ENCODE data around the gene ZNF581. TPM values are rescaled to one million over a fixed set of nuclear protein-coding genes. Genes with fewer than 3 reads are reported as not detected.

ZNF581 gene, protein sequence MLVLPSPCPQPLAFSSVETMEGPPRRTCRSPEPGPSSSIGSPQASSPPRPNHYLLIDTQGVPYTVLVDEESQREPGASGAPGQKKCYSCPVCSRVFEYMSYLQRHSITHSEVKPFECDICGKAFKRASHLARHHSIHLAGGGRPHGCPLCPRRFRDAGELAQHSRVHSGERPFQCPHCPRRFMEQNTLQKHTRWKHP
- total RNA-seq = 10 to 100 TPM; 10.7 to 16.8 (median 16.7) TPM

DNA sequence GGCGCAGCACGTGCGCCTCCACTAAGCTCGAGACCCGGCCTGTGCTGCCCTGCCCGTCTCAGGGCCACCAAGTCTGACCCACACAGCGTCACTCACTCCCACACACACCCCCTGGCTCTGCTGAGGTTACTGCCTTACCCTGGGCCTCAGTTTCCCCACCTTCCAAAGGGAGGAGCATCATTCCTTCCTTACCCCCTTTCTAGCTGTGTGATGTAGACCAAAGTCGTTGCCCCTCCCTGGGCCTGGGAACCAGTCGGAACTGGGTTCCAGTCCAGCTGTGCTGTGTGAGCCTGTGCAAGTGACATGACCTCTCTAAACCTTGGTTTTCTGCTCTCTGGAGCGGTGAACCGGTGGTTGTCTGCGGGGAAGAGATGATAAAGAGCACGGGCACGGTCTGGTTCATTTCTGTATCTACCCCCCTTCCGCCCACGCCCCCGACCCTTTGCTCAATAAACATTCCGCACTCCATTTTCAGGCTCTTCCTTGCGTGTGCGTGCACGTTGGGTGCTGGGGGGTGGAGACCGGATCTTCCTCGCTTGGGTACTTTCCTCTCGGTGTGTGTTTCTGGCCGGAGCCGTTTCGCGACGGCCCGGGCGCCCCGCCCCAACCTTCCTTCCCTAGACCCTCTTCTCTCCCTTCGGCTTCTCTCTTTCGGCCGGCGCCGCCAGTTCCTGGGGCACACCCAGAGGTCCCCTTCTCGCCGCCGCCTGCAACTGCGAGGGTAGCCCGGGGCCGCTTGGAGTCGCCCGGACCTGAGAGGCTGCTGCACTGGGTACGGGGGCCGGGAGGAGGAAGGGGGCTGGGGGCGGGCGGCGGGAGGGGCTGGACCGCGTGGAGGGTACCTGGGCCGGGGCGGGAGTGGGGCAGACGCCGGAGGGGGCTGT is at the start of gene ZNF581:
ZNF581 (plus strand) TSS at position 647 of the 884 bp plus-strand sequence. CDS start 923 bp downstream, outside the sequence.
- H3K4me3 ChIP-seq = peak within 1 kb of the TSS; percentile 90 to 99 (median 93)
- peak in 1 of 2 donors; percentile 72 for DNase-seq (ENCODE audit: low spot score in 2 of 2)
- no peaks in the 10 kb centered on the region for H3K27me3 ChIP-seq
- H3K9me3 ChIP-seq = no peaks in the 10 kb centered on the region
- H3K27ac ChIP-seq = peak within 1 kb of the TSS; percentile 94 to 98
- peak; percentile 11 to 62 (median 50) for TF ChIP-seq POLR2AphosphoS5 (IDR thresholded peaks at IDR 0.05)
- TF ChIP-seq, protein P1, sequence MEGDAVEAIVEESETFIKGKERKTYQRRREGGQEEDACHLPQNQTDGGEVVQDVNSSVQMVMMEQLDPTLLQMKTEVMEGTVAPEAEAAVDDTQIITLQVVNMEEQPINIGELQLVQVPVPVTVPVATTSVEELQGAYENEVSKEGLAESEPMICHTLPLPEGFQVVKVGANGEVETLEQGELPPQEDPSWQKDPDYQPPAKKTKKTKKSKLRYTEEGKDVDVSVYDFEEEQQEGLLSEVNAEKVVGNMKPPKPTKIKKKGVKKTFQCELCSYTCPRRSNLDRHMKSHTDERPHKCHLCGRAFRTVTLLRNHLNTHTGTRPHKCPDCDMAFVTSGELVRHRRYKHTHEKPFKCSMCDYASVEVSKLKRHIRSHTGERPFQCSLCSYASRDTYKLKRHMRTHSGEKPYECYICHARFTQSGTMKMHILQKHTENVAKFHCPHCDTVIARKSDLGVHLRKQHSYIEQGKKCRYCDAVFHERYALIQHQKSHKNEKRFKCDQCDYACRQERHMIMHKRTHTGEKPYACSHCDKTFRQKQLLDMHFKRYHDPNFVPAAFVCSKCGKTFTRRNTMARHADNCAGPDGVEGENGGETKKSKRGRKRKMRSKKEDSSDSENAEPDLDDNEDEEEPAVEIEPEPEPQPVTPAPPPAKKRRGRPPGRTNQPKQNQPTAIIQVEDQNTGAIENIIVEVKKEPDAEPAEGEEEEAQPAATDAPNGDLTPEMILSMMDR (IDR thresholded peaks at IDR 0.05) = no peak
- peaks cover 11 to 13% of the 10 kb centered on the region in 2 donors for H3K4me1 ChIP-seq
- no peaks in the 10 kb centered on the region for H3K36me3 ChIP-seq
- intact Hi-C loops (cut with DNase I; ENCODE audit: low total_unique reads) = no loop called here

DNA sequence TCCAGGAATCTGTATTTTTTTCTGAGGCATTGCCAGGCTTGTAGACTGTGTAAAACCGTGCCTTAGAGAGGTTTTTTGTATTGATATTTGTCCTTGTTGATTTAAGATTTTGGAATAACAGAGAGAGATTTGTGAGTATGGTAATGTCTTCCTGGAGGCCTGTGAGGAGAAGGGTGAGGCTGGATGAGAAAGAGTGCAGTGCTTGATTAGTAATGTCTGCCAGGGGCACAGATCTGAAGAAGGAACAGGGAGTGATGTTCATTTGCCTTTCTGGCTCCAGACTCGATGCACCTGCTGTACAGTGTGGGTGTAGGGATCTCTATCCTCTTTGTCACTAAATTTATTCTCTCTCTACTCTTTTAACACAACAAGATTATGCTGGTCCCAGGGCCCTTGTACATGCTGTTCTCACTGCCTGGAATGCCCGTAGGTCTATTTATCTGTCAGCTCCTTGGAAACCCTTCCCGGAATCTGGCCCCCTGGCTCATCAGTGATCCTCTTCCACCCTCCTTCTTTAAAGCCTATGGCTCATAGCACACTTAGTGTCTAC is 48.4 kb upstream of the ZNF581 start:
- DNase-seq (ENCODE audit: low spot score in 2 of 2) = no peak
- H3K4me3 ChIP-seq = no peak overlapping the region
- no peaks in the 10 kb centered on the region for H3K4me1 ChIP-seq
- no peaks in the 10 kb centered on the region for H3K27me3 ChIP-seq
- no peaks in the 10 kb centered on the region for H3K9me3 ChIP-seq
- no peaks in the 10 kb centered on the region for H3K36me3 ChIP-seq
- intact Hi-C loops (cut with DNase I; ENCODE audit: low total_unique reads) = loop anchor here (5.0 kb wide), 1 partner anchor 542 kb away; no protein-coding TSS in a partner anchor
- TF ChIP-seq POLR2AphosphoS5 (IDR thresholded peaks at IDR 0.05) = no peak
- TF ChIP-seq POLR2A (IDR thresholded peaks at IDR 0.05) = no peak
- TF ChIP-seq, protein P1 (IDR thresholded peaks at IDR 0.05) = no peak
- H3K27ac ChIP-seq = no peak overlapping the region

DNA sequence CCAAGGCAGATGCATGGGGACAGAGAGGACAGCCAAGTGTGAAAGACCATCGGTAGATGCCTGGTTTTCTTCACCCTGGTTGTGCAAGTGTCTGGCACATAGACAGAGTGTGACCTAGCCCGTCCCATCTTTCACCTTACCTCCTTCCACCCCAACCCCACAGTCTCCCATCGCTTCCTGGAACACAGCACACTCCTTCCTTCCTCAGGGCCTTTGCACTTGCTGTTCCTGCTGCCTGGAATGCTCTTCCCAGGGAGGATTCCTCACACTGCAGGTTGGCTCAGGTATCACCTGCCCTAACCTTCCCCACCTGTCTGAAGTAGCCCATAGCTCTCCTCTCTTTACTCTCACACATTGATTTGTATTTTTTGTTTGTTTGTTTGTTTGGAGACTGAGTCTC is 47.1 kb upstream of the ZNF581 start:
- DNase-seq (ENCODE audit: low spot score in 2 of 2) = no peak
- intact Hi-C loops (cut with DNase I; ENCODE audit: low total_unique reads) = loop anchor here (1.0 to 5.0 kb wide), 2 partner anchors 9 to 541 kb away; no protein-coding TSS in a partner anchor
- Histone ChIP-seq H3K4me3 (no peak overlapping the region), H3K27me3 (no peaks in the 10 kb centered on the region), H3K9me3 (no peaks in the 10 kb centered on the region), H3K4me1 (no peaks in the 10 kb centered on the region), H3K27ac (no peak overlapping the region), H3K36me3 (no peaks in the 10 kb centered on the region)
- TF ChIP-seq POLR2AphosphoS5 (IDR thresholded peaks at IDR 0.05) (no peak), POLR2A (IDR thresholded peaks at IDR 0.05) (no peak)
- TF ChIP-seq, protein P1 (IDR thresholded peaks at IDR 0.05) = no peak

DNA sequence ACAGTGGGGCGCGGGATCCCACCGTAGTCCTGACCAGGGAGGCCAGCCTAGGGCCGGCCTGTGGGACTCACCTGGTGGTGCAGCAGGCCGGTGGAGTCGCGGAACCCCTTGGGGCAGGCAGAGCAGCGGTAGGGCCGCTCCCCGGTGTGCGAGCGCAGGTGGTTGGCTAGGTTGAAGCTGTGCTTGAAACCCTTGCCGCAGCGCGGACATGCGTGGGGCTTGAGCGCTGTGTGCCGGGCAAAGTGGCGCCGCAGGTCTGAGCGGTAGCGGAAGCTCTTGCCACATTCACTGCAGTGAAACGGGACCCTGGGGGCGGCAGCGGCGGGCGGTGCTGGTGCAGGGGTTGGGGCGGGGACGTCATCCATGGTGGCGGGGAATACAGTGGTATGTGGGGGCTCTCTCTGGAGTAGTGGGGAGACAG is 45.9 kb upstream of the ZNF581 start:
- no peaks in the 10 kb centered on the region for H3K36me3 ChIP-seq
- no peaks in the 10 kb centered on the region for H3K27me3 ChIP-seq
- intact Hi-C loops (cut with DNase I; ENCODE audit: low total_unique reads) = loop anchor here (5.0 kb wide), 1 partner anchor 540 kb away; no protein-coding TSS in a partner anchor
- TF ChIP-seq, protein P1 (IDR thresholded peaks at IDR 0.05) = no peak
- TF ChIP-seq POLR2AphosphoS5 (IDR thresholded peaks at IDR 0.05) = no peak
- no peak for TF ChIP-seq POLR2A (IDR thresholded peaks at IDR 0.05)
- no peaks in the 10 kb centered on the region for H3K9me3 ChIP-seq
- H3K4me1 ChIP-seq = no peaks in the 10 kb centered on the region
- H3K27ac ChIP-seq = no peak overlapping the region
- DNase-seq (ENCODE audit: low spot score in 2 of 2) = no peak
- no peak overlapping the region for H3K4me3 ChIP-seq
